Esophagus muscularis mucosa (tissue), 3 donors: ENCODE results near the gene KRT34.

Source experiments
- CTCF ChIP-seq, 3 experiments: fragments of 200-600 bp in 2 of 3; fragments of 450-650 bp in 1 of 3; sonication (generic) in 2 of 3; IDR thresholded peaks; one replicate each; pipeline ENCODE4 v1.5.1; 2017 to 2019; ENCODE audit warnings: antibody characterized with exemption in 3 of 3, mild to moderate bottlenecking in 2 of 3, moderate library complexity in 1 of 3
- POLR2A ChIP-seq: fragments of 450-650 bp; IDR thresholded peaks from one replicate; pipeline ENCODE4 v1.6.1; 2017; ENCODE audit warnings: antibody characterized with exemption, moderate library complexity, mild to moderate bottlenecking, low read depth
- POLR2AphosphoS5 ChIP-seq, 2 donors: sonication (generic); formaldehyde crosslinking; IDR thresholded peaks; one replicate each; pipeline ENCODE4 v1.6.1; 2017; ENCODE audit warnings: antibody characterized with exemption in 2 of 2

GRCh38 chr17:41393826-41394225, 11.7 kb upstream of the KRT34 start:
- TF ChIP-seq POLR2A, result no peak
- TF ChIP-seq POLR2AphosphoS5 (IDR thresholded peaks at IDR 0.05), result no peak
- TF ChIP-seq CTCF (IDR thresholded peaks at IDR 0.05), result no peak
